A673 (cell line): ENCODE data around the gene SLC22A16.

ENCODE experiments used
- EZH2 ChIP-seq: fragments of 200-600 bp; sonication (generic); IDR thresholded peaks from 2 replicates; pipeline ENCODE4 v1.6.1; 2017; ENCODE audit warnings: borderline replicate concordance, low read depth, mild to moderate bottlenecking, mixed read lengths, antibody characterized with exemption, low read length; ENCODE audit not compliant: poor library complexity, severe bottlenecking
- TF ChIP-seq, protein P1 (sequence below): fragments of 300-800, 200-600 bp; sonication (generic); conservative IDR thresholded peaks from 2 replicates; pipeline ENCODE4 v1.5.1; 2017; ENCODE audit warnings: low read depth, mild to moderate bottlenecking, antibody characterized with exemption, low read length, moderate library complexity, mixed read lengths

DNA sequence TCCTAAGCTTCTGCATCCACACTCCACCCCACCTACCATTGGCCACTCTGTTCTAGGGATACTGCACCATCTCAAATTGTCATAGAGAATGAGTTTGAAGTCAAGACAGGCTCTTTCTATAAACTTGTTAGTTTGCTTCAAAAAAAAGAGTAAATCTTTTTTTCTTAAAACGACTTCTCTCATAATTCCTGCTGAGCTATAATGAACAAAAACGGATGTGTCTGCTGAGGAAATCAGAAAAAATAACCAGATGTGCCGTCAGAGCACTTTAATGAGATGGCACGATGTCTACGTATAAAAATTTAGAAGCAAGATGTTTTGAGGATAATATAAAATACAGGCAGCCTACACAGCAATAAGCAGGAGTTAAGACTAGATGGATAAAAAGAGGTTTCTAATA lies 37.1 kb downstream of the SLC22A16 start:
- TF ChIP-seq, protein P1, sequence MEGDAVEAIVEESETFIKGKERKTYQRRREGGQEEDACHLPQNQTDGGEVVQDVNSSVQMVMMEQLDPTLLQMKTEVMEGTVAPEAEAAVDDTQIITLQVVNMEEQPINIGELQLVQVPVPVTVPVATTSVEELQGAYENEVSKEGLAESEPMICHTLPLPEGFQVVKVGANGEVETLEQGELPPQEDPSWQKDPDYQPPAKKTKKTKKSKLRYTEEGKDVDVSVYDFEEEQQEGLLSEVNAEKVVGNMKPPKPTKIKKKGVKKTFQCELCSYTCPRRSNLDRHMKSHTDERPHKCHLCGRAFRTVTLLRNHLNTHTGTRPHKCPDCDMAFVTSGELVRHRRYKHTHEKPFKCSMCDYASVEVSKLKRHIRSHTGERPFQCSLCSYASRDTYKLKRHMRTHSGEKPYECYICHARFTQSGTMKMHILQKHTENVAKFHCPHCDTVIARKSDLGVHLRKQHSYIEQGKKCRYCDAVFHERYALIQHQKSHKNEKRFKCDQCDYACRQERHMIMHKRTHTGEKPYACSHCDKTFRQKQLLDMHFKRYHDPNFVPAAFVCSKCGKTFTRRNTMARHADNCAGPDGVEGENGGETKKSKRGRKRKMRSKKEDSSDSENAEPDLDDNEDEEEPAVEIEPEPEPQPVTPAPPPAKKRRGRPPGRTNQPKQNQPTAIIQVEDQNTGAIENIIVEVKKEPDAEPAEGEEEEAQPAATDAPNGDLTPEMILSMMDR, result no peak
- TF ChIP-seq EZH2, result no peak
